ENCODE measurements around the gene IQCK.

IQCK gene

GRCh38 chr16:19892902-19893301, 174.8 kb downstream of the IQCK start:
- DNase-seq: no peak

DNA sequence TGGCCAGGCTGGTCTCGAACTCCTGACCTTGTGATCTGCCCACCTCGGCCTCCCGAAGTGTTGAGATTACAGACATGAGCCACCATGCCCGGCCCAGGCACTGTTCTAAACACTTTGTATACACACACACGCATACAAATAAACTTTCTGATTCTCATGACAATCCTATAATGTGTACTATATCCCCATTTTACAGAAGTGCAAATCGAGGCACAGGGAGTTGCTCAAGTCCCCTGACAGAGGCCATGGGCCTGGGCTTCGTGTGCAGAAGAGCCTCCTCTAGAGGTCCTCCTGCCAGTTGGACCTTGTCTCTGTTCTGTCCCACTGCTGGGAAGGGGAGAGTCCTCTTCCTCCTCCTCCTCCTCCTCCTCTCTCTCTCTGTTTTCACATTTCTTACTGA, 176.5 kb downstream of the IQCK start:
- no peak for DNase-seq

GRCh38 chr16:19896951-19897350, 178.9 kb downstream of the IQCK start:
- DNase-seq: no peak

DNA sequence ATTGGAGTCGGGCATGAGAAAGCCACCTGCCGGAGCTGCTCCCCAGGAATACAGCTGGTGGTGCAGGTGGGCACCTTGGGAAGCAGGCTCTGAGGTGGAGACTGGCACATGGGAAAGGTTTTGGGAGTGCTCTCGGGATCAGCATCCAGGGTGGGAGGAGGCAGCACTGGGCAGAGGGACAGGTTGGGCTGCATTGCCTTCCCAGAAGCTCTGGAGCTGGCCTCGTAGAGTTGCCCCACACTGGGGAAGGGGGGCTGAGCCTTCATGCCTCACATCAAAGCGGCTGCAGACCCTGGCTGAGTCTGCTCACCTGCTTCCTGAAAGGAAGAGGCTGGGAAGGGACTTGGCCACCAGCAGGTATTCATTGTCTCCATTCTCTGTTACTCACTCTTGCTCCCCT, 180.1 kb downstream of the IQCK start:
- DNase-seq: no peak

GRCh38 chr16:19898924-19899604, 181.0 kb downstream of the IQCK start:
- DNase-seq: peak; percentile 55

DNA sequence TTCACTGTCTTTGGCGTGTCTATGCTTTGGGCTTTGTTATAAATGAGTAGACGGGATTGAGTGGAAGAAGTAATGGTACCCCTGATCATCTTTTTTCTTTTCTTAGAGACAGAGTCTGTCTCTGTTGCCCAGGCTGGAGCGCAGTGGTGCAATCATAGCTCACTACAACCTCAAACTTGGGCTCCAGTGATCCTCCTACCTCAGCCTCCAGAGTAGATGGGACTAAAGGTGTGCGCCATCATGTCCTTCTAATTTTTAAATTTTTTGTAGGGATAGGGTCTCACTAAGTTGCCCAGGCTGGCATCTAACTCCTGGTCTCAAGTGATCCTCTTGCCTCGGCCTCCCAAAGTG, 181.5 kb downstream of the IQCK start:
- no peak for DNase-seq

GRCh38 chr16:19901164-19901563, 183.1 kb downstream of the IQCK start:
- DNase-seq: no peak

- peak; percentile 54 for DNase-seq
Observed at GRCh38 chr16:19907161-19907992, 189.3 kb downstream of the IQCK start.
